Activated naive CD4-positive, alpha-beta T cell treated with Interleukin-2 at 50 U/mL for 16 hours (primary cell): ENCODE measurements around the gene KCNH5.
"Not testable (repeated sequence)": the region's sequence is repeated elsewhere in the genome, so short reads cannot be mapped to it uniquely, and the experiment has no call there.

Source experiments
- DNase-seq: peaks from one replicate; pipeline ENCODE4 v3.0.0-alpha.2; 2020

KCNH5 gene

DNA sequence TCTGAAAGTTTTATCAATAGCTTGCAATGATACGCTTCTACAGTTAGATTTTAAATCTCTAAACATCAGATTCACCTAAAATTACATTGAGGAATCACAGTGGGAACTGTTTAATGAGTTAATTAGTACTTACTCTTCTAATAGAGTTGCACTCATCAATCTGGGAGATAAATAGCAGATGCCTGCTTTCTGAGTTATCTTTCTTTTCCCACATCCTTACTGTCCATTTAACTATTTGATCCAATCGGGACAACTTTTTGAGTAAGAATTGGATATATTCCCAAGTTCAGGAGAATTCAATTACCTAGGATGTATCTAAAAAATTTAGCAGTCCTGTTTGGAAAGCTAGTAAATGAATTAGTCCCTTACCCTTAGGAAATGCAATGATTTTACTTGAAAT is 162.3 kb downstream of the KCNH5 start:
- no peak for DNase-seq

DNA sequence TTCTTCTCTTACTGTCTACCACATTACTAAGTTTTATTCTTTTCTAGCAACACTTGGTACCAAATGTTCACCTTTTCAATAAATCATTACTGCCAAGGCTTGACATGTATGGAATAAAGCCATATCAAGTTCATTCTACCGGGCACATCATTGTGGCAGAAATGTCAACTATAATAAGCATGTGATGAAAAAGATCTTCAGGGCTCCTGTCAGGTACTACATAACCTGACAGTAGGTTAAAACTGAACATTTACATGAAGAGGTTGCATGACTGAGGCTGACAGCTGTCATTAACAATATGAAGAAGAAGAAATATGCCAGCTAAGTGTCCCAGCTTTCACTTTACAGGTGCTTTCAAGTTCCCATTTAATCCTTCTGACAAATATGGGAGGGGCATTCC is 178.9 kb downstream of the KCNH5 start:
- no peak for DNase-seq

DNA sequence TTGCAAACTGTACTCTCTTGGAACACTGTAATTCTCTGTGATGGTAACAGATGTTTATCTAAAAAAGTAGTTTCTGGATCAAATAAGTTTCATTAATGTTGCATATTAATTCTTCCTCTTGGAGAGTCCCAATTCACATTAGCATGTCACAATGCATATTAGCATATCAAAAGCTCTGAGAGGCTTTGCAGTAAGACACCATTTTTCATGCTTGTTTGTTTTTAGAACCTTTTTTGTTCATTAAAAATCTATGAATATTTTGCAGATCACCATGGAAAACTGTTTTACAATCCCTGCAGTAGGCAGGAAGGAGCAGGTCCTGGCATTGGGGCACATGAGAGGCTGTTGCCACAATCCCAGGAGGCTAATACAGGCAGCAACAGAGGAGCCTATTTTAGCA is 180.7 kb downstream of the KCNH5 start:
- no peak for DNase-seq

DNA sequence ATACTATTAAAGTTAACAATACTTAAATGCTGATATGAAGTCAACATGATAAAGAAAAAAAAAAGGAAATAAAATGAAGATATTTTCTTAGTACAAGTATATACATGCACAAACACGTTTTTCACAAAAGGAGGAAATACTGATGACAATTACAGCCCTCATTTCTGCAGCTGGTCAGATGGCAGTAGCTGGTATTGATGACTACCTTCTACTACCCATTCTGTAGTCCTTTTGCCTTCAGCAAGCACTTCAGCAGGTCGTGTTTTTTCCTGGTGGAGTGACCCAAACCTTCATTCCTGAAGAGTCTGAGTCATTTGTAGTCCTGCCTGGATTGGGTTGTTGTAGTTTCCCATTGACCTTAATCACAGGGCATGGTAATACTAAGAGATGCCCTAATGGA is 187.2 kb downstream of the KCNH5 start:
- DNase-seq: not testable (repeated sequence)

DNA sequence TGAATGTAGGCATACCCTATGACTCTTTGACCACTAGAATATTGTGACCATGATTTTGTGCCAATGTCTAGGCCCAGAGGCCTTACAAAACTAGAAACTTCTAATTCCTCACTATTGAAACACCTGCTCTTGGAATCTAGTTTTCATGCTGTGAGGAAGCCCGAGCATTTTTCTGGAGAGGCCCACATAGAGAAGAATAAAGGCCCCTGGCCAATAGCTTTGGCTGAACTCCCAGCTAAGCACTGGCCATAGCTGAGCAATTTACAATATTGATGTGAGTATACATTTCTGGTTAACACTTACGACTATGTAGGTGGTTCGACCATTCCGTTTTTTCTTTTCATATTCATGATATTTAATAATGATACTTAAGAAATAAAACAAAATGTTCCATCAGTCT is 190.3 kb downstream of the KCNH5 start:
- DNase-seq: no peak

DNA sequence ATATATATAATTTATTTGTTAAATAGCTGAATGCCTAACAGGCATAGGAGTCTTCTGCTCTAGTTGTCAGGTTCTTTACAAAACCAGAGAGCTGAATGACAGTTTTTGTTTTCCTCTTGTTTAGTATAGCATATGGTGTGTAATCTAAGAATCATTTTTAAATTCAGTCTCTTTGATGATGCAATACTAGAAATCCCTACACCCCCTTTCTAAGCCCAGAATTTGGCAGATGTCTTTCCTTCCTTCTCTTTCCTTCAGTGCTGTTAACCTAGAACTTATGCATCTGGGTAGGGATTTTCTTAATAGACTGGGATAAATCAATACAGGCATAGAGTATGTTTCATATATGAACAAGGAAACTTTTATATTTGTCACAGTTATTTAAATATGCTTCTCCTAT is 198.1 kb downstream of the KCNH5 start:
- no peak for DNase-seq

DNA sequence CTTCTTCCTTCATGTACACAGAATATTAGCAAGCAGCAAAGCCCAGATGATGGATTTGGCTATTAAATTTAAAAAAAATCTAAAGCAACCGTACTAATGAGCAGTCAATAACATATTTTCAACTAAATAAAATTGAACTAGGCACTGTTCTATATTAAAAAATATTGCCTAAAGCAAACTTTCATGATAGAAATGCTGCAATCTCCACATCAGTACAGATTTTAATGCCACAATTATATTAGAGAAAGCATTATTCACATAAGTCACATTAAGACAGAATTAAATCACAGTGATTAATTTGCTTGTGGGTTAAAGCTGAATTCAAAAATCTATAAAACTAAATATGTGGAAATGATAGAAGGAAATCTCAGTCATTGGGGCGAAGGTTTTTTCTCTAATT is 200.7 kb downstream of the KCNH5 start:
- DNase-seq: no peak

DNA sequence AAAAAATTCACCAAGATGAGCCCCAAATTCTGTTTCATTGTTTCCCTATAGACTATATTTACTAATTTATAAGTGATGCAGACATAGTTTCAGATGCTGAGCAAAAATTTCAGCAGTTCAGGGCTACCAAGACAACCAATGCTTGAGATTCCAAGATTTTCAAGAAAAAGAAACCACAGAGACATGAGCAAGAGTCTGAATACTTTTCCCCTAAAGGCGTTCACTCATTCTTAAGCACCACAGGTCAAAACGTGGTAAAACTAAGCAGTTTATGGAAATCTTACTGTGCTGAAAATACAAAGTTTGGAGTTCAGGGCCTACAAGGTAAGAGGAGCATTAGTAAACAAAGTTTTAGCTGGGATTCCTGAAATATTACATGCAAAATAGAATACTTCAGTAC is 221.2 kb downstream of the KCNH5 start:
- DNase-seq: no peak

DNA sequence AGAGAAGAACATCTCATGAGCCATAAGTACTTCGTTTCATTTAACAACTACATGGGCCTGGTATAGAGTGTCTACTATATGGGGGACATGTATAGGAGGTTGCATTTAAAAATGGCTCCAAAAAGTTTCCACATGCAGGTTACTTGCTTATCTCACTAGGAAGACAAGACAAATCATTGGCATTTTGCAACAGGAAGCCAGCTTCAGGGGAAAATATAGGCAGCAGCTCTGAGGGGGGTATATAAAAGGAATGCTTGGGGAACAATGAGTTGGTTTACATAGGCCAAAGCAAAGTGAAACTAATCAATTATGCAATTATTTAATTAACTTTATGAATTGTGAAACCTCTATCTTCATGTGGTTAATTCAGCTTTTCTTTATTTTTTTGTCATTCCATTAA is 225.3 kb downstream of the KCNH5 start:
- no peak for DNase-seq

DNA sequence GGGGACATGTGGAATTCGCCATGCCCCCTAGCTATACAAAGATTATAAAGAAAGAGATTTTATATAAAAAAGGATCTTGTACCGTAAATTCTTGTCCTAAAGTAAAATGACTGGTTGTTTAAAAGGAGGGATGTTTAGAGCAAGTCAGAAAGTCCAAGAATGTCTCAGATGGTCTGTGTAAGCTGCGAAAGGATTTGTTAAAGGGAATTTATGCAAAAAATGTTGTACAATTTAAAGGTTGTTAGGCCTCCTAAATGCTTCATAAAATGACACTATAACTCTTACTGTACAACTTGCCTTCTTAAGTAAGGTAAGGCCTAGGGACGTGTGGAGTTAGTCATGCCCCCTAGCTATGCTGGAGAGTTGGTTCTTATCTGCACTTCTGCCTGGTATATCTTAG is 237.6 kb downstream of the KCNH5 start:
- no peak for DNase-seq

DNA sequence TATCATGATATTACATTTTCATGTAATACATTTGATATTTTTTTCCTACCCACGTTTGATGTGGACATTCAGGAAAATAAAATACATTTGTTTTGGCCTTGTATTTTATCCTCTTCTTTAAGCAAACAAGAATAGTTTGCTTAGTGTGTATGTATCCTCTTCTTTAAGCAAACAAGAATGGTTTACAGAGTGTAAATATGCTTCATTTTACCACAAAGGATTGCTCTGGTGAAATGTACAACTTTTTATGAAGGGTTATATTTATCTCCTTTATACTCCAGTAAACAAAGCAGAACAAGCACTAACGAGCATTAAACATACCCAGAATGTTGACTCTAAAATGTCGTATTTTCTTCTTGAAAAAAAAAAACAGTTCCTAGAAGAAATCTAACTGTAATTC is 244.7 kb downstream of the KCNH5 start:
- DNase-seq: no peak

DNA sequence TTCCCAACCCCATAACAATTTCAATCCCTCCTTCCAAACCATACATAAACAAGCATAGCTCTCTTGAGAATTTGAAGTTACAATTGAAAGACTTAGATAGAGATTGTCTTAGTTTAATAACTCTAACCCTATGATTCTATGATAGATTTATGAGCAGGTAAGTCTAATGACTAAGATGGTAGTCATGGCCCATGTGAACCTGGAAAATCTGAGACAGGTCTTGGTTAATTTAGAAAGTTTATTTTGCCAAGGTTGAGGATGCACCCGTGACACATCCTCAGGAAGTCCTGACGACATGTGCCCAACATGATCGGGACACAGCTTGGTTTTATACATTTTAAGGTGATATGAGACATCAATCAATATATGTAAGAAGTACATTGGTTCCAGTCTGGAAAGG is 248.8 kb downstream of the KCNH5 start:
- DNase-seq: no peak

DNA sequence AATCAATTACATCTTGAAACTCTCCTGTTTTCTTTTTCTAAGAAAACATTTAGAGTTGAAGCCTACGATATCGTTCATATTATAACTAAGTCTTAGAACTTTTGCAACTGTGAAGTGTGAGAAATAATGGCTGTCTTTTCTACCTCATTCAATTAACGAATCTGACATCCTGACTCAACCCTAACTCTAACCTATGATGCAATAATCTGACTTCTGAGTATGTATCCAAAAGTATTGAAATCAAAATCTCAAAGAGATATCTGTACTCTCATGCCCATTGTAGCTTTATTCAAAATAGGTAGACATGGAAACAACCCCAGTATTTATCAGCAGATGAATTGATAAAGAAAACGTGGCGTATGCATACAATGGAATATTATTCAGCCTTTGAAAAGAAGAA is 252.7 kb downstream of the KCNH5 start:
- no peak for DNase-seq

DNA sequence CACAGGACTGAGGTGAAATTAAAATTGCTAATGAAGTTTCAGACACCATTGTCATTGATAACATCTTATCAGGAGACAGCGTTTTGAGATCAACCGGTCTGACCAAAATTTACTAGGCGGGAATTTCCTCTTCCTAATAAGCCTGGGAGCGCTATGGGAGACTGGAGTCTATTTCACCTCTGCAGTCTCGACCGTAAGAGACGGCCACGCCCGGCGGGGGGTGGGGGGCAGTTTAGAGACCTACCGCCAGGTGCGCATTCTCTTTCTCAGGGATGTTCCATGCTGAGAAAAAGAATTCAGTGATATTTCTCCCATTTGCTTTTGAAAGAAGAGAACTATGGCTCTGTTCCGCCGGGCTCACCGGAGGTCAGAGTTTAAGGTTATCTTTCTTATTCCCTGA is 263.9 kb downstream of the KCNH5 start:
- DNase-seq: not testable (repeated sequence)

DNA sequence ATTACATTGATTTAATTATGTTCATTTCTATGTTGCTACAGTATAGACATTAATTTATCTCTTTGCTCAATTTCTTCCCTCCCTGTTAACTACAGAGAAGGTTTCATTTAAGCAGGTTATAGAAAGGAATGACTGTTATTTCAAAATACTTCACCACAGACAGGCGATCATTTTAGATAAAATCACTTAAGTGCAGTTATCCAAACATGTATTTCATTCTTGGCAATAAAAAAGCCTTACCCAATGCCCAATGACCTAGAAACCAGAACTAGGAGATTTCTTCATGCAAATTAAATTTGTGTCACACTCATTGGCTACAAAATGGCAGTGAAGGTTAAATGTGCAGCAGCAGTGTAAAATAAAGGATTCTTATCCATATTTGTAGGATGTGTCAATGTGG is 266.4 kb downstream of the KCNH5 start:
- DNase-seq: no peak

DNA sequence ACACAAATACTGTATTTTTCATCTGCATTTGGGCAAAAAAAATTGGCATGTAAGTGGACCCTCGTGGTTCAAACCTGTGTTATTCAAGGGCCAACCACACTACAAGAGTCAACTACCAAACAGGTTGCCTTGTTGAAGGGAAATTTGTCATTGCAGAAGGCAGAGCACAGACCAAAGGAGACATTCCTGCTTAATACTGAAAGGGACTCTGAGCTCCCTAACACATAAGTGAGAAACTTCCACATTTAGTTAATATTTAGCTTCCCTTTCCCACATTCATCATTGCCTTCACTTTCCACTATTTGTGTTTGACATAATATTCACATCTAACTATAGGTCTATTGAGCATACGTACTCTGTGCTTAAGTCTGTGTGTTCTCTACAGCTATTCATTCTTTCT is 266.9 kb downstream of the KCNH5 start:
- no peak for DNase-seq

DNA sequence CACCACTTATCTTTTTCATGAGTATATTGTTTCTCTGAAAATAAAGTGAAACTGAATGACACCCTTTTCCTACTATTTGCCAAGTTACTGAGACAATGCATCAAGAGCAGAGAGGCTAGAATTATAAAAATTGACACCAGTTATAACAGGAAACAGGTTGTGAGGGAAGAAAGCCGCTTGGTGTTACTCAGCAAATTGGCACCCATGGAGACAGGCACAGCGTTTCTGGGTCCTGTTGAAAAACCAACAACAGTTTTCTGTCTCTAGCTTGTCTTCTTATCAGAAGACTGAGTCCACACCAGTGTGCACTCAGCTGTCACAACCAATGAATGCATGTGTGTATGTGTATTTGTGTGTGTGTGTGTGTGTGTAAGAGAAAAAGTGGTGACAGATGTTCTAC is 267.7 kb downstream of the KCNH5 start:
- DNase-seq: no peak

DNA sequence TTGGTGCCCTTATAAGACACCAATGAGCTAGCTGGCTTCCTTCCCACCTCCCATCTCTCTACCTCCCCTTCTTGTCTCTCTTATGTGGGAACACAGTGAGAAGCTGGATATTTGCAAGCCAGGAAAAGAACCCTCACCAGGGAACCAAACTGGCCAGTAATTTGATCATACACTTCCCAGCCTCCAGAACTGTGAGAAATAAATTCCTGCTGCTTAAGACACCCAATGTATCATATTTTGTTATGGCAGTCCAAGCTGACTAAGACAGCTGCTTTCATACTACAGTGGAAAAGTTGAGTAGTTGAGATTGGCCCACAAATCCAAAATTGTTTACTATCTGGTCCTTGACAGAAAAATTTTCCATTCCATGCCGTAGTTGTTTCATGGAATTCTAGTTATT is 269.0 kb downstream of the KCNH5 start:
- no peak for DNase-seq

DNA sequence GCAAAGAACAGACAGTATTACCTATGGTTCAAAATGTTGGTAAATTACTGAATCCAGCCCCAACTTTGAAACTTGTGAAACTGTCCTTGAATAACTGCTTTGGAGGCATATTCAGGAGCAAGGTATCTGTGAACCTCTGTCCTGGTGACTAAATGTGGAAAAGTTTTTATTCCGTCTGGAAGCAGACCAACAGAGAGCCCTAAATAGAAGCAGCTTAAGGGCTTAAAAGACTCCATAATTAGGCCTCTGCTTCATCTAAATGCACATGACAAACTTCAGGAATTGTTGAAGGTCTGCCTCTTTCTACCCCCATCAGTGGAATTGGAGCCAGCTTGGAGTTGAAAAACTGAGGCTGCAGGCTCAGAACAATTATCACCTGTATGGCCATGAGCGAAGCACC is 276.5 kb downstream of the KCNH5 start:
- DNase-seq: no peak

DNA sequence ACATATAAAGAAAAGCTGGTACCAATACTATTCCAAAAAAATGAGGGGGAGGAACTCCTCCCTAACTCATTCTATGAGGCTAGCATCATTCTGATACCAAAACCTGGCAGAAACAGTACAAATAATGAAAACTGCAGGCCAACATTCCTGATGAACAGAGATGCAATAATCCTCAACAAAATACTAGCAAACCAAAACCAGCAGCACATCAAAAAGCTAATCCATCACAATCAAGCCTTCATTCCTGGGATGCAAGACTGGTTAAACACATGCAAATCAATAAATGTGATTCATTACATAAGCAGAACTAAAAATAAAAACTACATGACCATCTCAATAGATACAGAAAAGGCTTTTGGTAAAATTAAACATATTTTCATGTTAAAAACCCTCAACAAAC is 281.3 kb downstream of the KCNH5 start:
- DNase-seq: no peak

DNA sequence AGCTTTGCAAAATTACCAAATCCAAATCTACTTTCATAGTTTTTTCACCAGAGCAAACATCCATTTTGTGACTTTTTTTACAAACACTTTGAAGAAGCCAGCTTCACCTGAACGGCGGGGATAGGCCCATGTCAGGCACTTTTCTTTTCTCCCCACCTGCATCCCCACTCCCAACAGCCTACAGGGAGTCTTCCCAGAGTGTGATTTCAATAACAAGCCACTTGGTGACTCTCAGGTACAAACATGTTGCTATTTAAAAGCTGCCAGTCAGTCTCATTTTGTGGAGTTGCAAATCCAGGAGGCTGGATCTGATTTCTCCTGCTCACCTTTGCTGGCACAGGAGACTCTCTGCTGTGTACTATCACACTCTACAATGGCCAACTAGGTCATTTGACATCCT is 285.5 kb downstream of the KCNH5 start:
- no peak for DNase-seq

DNA sequence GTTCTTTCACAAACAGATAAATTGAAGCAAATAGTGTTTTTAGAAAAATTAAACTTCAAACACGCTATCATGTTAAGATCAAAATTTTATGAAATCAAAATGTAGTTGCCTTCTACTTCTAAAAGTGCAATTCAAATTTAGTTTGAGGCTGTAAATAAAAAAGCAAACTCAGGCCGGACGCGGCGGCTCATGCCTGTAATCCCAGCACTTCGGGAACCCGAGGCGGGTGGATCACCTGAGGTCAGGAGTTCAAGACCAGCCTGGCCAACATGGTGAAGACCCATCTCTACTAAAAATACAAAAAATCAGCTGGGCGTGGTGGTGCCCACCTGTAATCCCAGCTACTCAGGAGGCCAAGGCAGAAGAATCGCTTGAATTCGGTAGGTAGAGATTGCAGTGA is 298.4 kb downstream of the KCNH5 start:
- not testable (repeated sequence) for DNase-seq

DNA sequence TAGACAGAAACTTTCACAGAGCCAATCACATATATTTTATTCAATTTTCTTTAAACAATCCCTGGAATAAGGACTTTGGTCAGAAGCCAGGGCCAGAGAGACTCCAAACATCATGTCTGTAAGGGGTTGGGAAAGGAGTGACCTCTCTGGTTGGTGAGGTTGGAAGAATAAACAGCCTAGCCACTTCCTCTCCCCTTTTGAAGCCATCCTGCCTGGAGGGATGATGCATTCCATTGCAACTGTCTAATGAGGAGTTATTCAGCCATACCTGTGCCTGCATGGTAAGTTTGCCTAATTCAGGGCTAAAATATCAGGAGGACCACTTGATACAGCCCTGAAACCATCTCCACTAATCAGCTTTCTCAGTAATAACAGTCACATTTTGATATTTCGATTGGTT is 299.8 kb downstream of the KCNH5 start:
- no peak for DNase-seq

DNA sequence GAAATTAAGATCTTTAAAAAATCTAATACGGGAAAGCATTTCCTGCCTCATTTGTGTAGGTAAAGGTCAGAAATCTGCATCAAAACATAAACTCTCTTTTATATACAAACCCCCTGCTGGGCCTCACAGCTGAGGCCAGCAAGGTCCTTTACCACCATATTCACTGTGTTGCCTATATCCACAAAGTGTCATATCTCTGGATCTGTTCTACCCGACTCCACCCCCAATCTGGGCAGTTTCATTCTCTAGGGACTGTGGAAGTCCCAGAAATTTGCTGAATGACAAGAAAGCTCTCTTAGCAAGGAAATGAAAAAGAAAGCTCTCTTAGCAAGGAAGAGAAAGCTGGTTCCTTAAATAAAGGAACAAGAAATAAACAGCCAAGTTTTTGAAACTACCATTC is 301.7 kb downstream of the KCNH5 start:
- no peak for DNase-seq

DNA sequence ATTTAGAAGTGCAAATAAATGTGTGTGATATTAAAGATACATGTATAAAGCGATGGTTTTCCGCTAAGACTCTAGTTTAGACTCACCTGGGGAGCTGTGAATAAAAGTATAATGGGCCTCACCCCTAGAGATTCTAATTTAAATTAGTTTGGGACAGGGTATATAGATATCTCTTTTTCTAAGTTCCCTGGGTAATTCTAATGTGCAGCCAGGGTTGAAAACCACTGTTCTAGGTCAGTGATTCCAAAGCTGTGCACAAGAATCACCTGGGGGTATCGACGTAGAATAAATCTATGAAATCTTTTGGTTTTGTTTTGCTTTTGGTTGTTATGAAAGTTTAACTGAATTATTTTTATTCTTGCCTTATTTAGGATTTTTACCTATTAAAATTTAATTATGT is 302.1 kb downstream of the KCNH5 start:
- no peak for DNase-seq

DNA sequence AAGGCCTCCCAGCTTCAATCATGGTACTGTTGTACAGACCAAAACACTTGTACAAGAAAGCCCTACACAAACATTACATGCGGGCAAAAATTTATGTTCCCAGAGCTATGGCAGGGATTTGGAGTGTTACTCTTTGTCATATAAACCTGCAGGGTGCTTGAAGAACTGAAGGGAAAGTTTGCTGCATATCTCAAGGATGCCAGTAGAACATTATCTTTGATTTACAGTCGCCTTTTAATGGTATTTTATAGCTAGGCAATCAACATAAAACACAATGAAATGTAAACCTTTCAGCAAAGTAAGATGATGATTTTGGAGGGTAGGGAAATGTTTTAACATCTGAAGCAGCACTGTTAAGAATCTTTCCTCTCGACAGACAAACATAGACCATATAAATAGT is 305.6 kb downstream of the KCNH5 start:
- DNase-seq: no peak
